Renal cortex interstitium (tissue), 11 donors: ENCODE data around the gene ST3GAL4. TPM values are rescaled to one million over a fixed set of nuclear protein-coding genes. Genes with fewer than 3 reads are reported as not detected.

Experiments used
- DNase-seq, 11 donors: peaks; one replicate each; pipeline ENCODE4 v3.0.0-alpha.2; 2013; ENCODE audit warnings: low read depth in 9 of 11, low spot score in 4 of 11; ENCODE audit errors: extremely low read depth in 1 of 11
- polyA plus RNA-seq, 3 donors: library from polyadenylated mRNA; unstranded; fragments of 120-200 nt; gene quantifications; one replicate each; pipeline ENCODE4 v1.2.1, GENCODE V29; 2013; ENCODE audit not compliant: insufficient read length in 3 of 3

ST3GAL4 gene
- polyA plus RNA-seq, 3 donors = 17.1 to 23.6 (median 17.2) TPM

GRCh38 chr11:126450806-126451205 lies 95.3 kb downstream of the ST3GAL4 start:
- DNase-seq = no peak

- DNase-seq = no peak
Measured at GRCh38 chr11:126451211-126451802, 95.8 kb downstream of the ST3GAL4 start.

- no peak for DNase-seq
Measured at GRCh38 chr11:126452241-126453101, 97.0 kb downstream of the ST3GAL4 start.

GRCh38 chr11:126456089-126456488 lies 100.6 kb downstream of the ST3GAL4 start:
- DNase-seq = no peak

GRCh38 chr11:126456783-126457542 lies 101.5 kb downstream of the ST3GAL4 start:
- no peak for DNase-seq

- no peak for DNase-seq
Measured at GRCh38 chr11:126457817-126458216, 102.3 kb downstream of the ST3GAL4 start.

GRCh38 chr11:126459691-126460281 lies 104.3 kb downstream of the ST3GAL4 start:
- DNase-seq = peak in 1 of 11 donors; percentile 38

- DNase-seq = no peak
Measured at GRCh38 chr11:126460417-126461095, 105.1 kb downstream of the ST3GAL4 start.

- no peak for DNase-seq
Measured at GRCh38 chr11:126461096-126461440, 105.6 kb downstream of the ST3GAL4 start.

GRCh38 chr11:126461996-126462395 lies 106.5 kb downstream of the ST3GAL4 start:
- no peak for DNase-seq

- DNase-seq = no peak
Measured at GRCh38 chr11:126462422-126462821, 106.9 kb downstream of the ST3GAL4 start.

Other genes starting within 250 kb of the ST3GAL4 start
- gene RPUSD4, start 144.0 kb upstream of the ST3GAL4 start, polyA plus RNA-seq = 10 to 100 TPM; 30.3 to 38.1 (median 32.4) TPM
- 10 to 100 TPM; 26.1 to 31.6 (median 27.7) TPM for gene FAM118B, start 143.9 kb upstream of the ST3GAL4 start, polyA plus RNA-seq
- gene SRPRA, start 86.8 kb upstream of the ST3GAL4 start, polyA plus RNA-seq = 10 to 100 TPM; 78.8 to 83.7 (median 82.4) TPM
- gene FOXRED1, start 86.5 kb upstream of the ST3GAL4 start, polyA plus RNA-seq = 10 to 100 TPM; 30.2 to 56.9 (median 32.2) TPM
- 10 to 100 TPM; 10.2 to 16.7 (median 10.8) TPM for gene TIRAP, start 72.6 kb upstream of the ST3GAL4 start, polyA plus RNA-seq
- gene DCPS, start 51.6 kb upstream of the ST3GAL4 start, polyA plus RNA-seq = 10 to 100 TPM; 12.7 to 16.7 (median 14.5) TPM